ENCODE data around the gene ODF4.
"Not testable (repeated sequence)": the region's sequence is repeated elsewhere in the genome, so short reads cannot be mapped to it uniquely, and the experiment has no call there.

The ODF4 gene

GRCh38 chr17:8366231-8366630 lies 26.6 kb downstream of the ODF4 start:
- no peaks in the 10 kb centered on the region for H3K27me3 Mint-ChIP-seq (ENCODE audit: low read depth)

GRCh38 chr17:8368193-8368592 lies 28.6 kb downstream of the ODF4 start:
- Mint-ChIP-seq H3K27ac (no peak overlapping the region), H3K9me3 (no peaks in the 10 kb centered on the region), H3K36me3 (ENCODE audit: low read depth) (peaks cover 8% of the 10 kb centered on the region), H3K4me1 (ENCODE audit: low read depth) (no peaks in the 10 kb centered on the region), H3K4me3 (no peak overlapping the region), H3K27me3 (ENCODE audit: low read depth) (no peaks in the 10 kb centered on the region)
- no peak for DNase-seq (ENCODE audit: low spot score)

More at GRCh38 chr17:8366231-8366630, 26.6 kb downstream of the ODF4 start:
- Mint-ChIP-seq H3K36me3 (ENCODE audit: low read depth) (peaks cover 8% of the 10 kb centered on the region), H3K4me1 (ENCODE audit: low read depth) (peaks cover under 1% of the 10 kb centered on the region), H3K4me3 (no peak overlapping the region), H3K9me3 (no peaks in the 10 kb centered on the region), H3K27ac (no peak overlapping the region)
- no peak for DNase-seq (ENCODE audit: low spot score)

GRCh38 chr17:8369944-8370343 lies 30.3 kb downstream of the ODF4 start:
- DNase-seq (ENCODE audit: low spot score), result no peak
- peaks cover 3% of the 10 kb centered on the region for H3K4me1 Mint-ChIP-seq (ENCODE audit: low read depth)
- no peaks in the 10 kb centered on the region for H3K27me3 Mint-ChIP-seq (ENCODE audit: low read depth)
- H3K4me3 Mint-ChIP-seq, result no peak overlapping the region
- no peak overlapping the region for H3K27ac Mint-ChIP-seq
- peaks cover 10% of the 10 kb centered on the region for H3K36me3 Mint-ChIP-seq (ENCODE audit: low read depth)
- H3K9me3 Mint-ChIP-seq, result no peaks in the 10 kb centered on the region

GRCh38 chr17:8371786-8372185 lies 32.1 kb downstream of the ODF4 start:
- Mint-ChIP-seq H3K36me3 (ENCODE audit: low read depth) (peaks cover 19% of the 10 kb centered on the region), H3K4me3 (no peak overlapping the region), H3K9me3 (no peaks in the 10 kb centered on the region), H3K27me3 (ENCODE audit: low read depth) (no peaks in the 10 kb centered on the region), H3K4me1 (ENCODE audit: low read depth) (peaks cover 15% of the 10 kb centered on the region), H3K27ac (no peak overlapping the region)
- no peak for DNase-seq (ENCODE audit: low spot score)

GRCh38 chr17:8372422-8372821 lies 32.8 kb downstream of the ODF4 start:
- H3K36me3 Mint-ChIP-seq (ENCODE audit: low read depth), result peaks cover 26% of the 10 kb centered on the region
- no peaks in the 10 kb centered on the region for H3K9me3 Mint-ChIP-seq
- H3K27me3 Mint-ChIP-seq (ENCODE audit: low read depth), result no peaks in the 10 kb centered on the region
- H3K27ac Mint-ChIP-seq, result no peak overlapping the region
- H3K4me1 Mint-ChIP-seq (ENCODE audit: low read depth), result peaks cover 21% of the 10 kb centered on the region
- no peak overlapping the region for H3K4me3 Mint-ChIP-seq
- DNase-seq (ENCODE audit: low spot score), result no peak

GRCh38 chr17:8373856-8374255 lies 34.2 kb downstream of the ODF4 start:
- not testable (repeated sequence) for H3K9me3 Mint-ChIP-seq; DNase-seq (ENCODE audit: low spot score); H3K27me3 Mint-ChIP-seq (ENCODE audit: low read depth); H3K27ac Mint-ChIP-seq; H3K4me3 Mint-ChIP-seq
- H3K36me3 Mint-ChIP-seq (ENCODE audit: low read depth), result peaks cover 37% of the 10 kb centered on the region
- H3K4me1 Mint-ChIP-seq (ENCODE audit: low read depth), result peaks cover 30% of the 10 kb centered on the region

GRCh38 chr17:8375738-8376259 lies 36.2 kb downstream of the ODF4 start:
- peak overlapping the region; percentile 79 for H3K27ac Mint-ChIP-seq
- H3K27me3 Mint-ChIP-seq (ENCODE audit: low read depth), result no peaks in the 10 kb centered on the region
- no peak for DNase-seq (ENCODE audit: low spot score)
- no peaks in the 10 kb centered on the region for H3K9me3 Mint-ChIP-seq
- peaks cover 48% of the 10 kb centered on the region for H3K36me3 Mint-ChIP-seq (ENCODE audit: low read depth)
- H3K4me1 Mint-ChIP-seq (ENCODE audit: low read depth), result peaks cover 43% of the 10 kb centered on the region
- H3K4me3 Mint-ChIP-seq, result peak overlapping the region; percentile 88

- Mint-ChIP-seq H3K36me3 (ENCODE audit: low read depth) (peaks cover 55% of the 10 kb centered on the region), H3K27ac (peak within 1 kb of the TSS; percentile 79), H3K9me3 (no peaks in the 10 kb centered on the region), H3K4me3 (peak within 1 kb of the TSS; percentile 88), H3K27me3 (ENCODE audit: low read depth) (no peaks in the 10 kb centered on the region), H3K4me1 (ENCODE audit: low read depth) (peaks cover 50% of the 10 kb centered on the region)
- DNase-seq (ENCODE audit: low spot score), result peak; percentile 88
Measured at GRCh38 chr17:8376271-8377067, 36.8 kb downstream of the ODF4 start, which contains the start of gene KRABD2. Gene KRABD2, minus strand, starts transcription at chr17:8376704.

- Mint-ChIP-seq H3K4me1 (ENCODE audit: low read depth) (peaks cover 55% of the 10 kb centered on the region), H3K36me3 (ENCODE audit: low read depth) (peaks cover 63% of the 10 kb centered on the region), H3K27ac (peak overlapping the region; percentile 79), H3K27me3 (ENCODE audit: low read depth) (no peaks in the 10 kb centered on the region), H3K9me3 (no peaks in the 10 kb centered on the region), H3K4me3 (peak overlapping the region; percentile 88)
- no peak for DNase-seq (ENCODE audit: low spot score)
Measured at GRCh38 chr17:8377422-8377821, 37.8 kb downstream of the ODF4 start.

GRCh38 chr17:8378117-8378516 lies 38.5 kb downstream of the ODF4 start:
- Mint-ChIP-seq H3K36me3 (ENCODE audit: low read depth) (peaks cover 70% of the 10 kb centered on the region), H3K4me1 (ENCODE audit: low read depth) (peaks cover 55% of the 10 kb centered on the region)
- H3K9me3 Mint-ChIP-seq; H3K27me3 Mint-ChIP-seq (ENCODE audit: low read depth); DNase-seq (ENCODE audit: low spot score); H3K27ac Mint-ChIP-seq; H3K4me3 Mint-ChIP-seq: not testable (repeated sequence)

GRCh38 chr17:8380049-8380448 lies 40.4 kb downstream of the ODF4 start:
- no peak for DNase-seq (ENCODE audit: low spot score)
- no peak overlapping the region for H3K27ac Mint-ChIP-seq
- peak overlapping the region; percentile 89 for H3K4me3 Mint-ChIP-seq
- no peaks in the 10 kb centered on the region for H3K9me3 Mint-ChIP-seq
- H3K36me3 Mint-ChIP-seq (ENCODE audit: low read depth), result peaks cover 68% of the 10 kb centered on the region
- peaks cover 56% of the 10 kb centered on the region for H3K4me1 Mint-ChIP-seq (ENCODE audit: low read depth)
- H3K27me3 Mint-ChIP-seq (ENCODE audit: low read depth), result no peaks in the 10 kb centered on the region

GRCh38 chr17:8382052-8382879 lies 42.6 kb downstream of the ODF4 start:
- H3K27ac Mint-ChIP-seq, result peak overlapping the region; percentile 89
- H3K27me3 Mint-ChIP-seq (ENCODE audit: low read depth), result no peaks in the 10 kb centered on the region
- DNase-seq (ENCODE audit: low spot score), result no peak
- H3K4me3 Mint-ChIP-seq, result peak overlapping the region; percentile 89
- peaks cover 54% of the 10 kb centered on the region for H3K36me3 Mint-ChIP-seq (ENCODE audit: low read depth)
- peaks cover 47% of the 10 kb centered on the region for H3K4me1 Mint-ChIP-seq (ENCODE audit: low read depth)
- no peaks in the 10 kb centered on the region for H3K9me3 Mint-ChIP-seq

GRCh38 chr17:8382880-8383142 lies 43.2 kb downstream of the ODF4 start:
- Mint-ChIP-seq H3K27me3 (ENCODE audit: low read depth) (no peaks in the 10 kb centered on the region), H3K4me1 (ENCODE audit: low read depth) (peaks cover 46% of the 10 kb centered on the region), H3K4me3 (peak overlapping the region; percentile 89), H3K36me3 (ENCODE audit: low read depth) (peaks cover 48% of the 10 kb centered on the region), H3K9me3 (no peaks in the 10 kb centered on the region), H3K27ac (peak overlapping the region; percentile 89)
- no peak for DNase-seq (ENCODE audit: low spot score)

GRCh38 chr17:8383143-8383822 lies 43.6 kb downstream of the ODF4 start, which contains the start of gene RPL26:
Gene RPL26, minus strand, starts transcription at chr17:8383193. Its CDS starts 883 bp downstream, at chr17:8382310.
- peaks cover 46% of the 10 kb centered on the region for H3K4me1 Mint-ChIP-seq (ENCODE audit: low read depth)
- H3K27me3 Mint-ChIP-seq (ENCODE audit: low read depth), result no peaks in the 10 kb centered on the region
- H3K27ac Mint-ChIP-seq, result peak within 1 kb of the TSS; percentile 89
- peak; percentile 93 for DNase-seq (ENCODE audit: low spot score)
- peak within 1 kb of the TSS; percentile 89 for H3K4me3 Mint-ChIP-seq
- H3K9me3 Mint-ChIP-seq, result no peaks in the 10 kb centered on the region
- peaks cover 44% of the 10 kb centered on the region for H3K36me3 Mint-ChIP-seq (ENCODE audit: low read depth)
